Measurements from ENCODE around the gene EXOC4. TPM values are rescaled to one million over a fixed set of nuclear protein-coding genes. Genes with fewer than 3 reads are reported as not detected.

EXOC4 gene
- total and polyA plus RNA-seq, 2 donors (not counting 3 experiments of a cell fraction or from before 2014, with no cell fraction given): 20.3 to 73.1 TPM

- H3K27me3 ChIP-seq (ENCODE audit: control insufficient read depth in 2 of 2, insufficient read depth in 2 of 2, low read length in 2 of 2): no peaks in the 10 kb centered on the region
- dilution Hi-C loops (cut with MboI; ENCODE audit: extremely low pct_ligation_motif_present, low sequenced_read_pairs) (no loop called here), intact Hi-C loops (cut with micrococcal nuclease) (loop anchor here (10.0 kb wide), 1 partner anchor 254 kb away; no protein-coding TSS in a partner anchor)
- TF ChIP-seq POLR2A (IDR thresholded peaks at IDR 0.05; ENCODE audit: low read depth, low read length) (no peak), EZH2 (IDR thresholded peaks at IDR 0.05; ENCODE audit: borderline replicate concordance, low read depth, low read length, severe bottlenecking) (no peak), JUN (IDR thresholded peaks at IDR 0.05; ENCODE audit: borderline replicate concordance, insufficient read depth, insufficient read length, low read depth) (no peak)
- TF ChIP-seq, protein P1, sequence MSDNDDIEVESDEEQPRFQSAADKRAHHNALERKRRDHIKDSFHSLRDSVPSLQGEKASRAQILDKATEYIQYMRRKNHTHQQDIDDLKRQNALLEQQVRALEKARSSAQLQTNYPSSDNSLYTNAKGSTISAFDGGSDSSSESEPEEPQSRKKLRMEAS (IDR thresholded peaks at IDR 0.05; ENCODE audit: insufficient read depth, insufficient read length): no peak
- no peaks in the 10 kb centered on the region for H3K9me1 ChIP-seq (replicated peaks; ENCODE audit: control insufficient read depth, extremely low read depth, insufficient read depth, low read length)
- no peaks in the 10 kb centered on the region for H3K4me1 ChIP-seq (ENCODE audit: control insufficient read depth, extremely low read depth, insufficient read depth, low read length)
- H3K4me3 ChIP-seq (replicated peaks in 1 of 3; ENCODE audit: insufficient read depth in 1 of 3, low read depth in 1 of 3, low read length in 3 of 3): no peak overlapping the region
- no peak overlapping the region for H3K9ac ChIP-seq (replicated peaks; ENCODE audit: extremely low read depth, insufficient read depth, low read length)
- H3K36me3 ChIP-seq (ENCODE audit: control insufficient read depth in 2 of 2, extremely low read depth in 1 of 2, insufficient read depth in 2 of 2, low read length in 2 of 2): no peaks in the 10 kb centered on the region
- no peaks in the 10 kb centered on the region for H4K20me1 ChIP-seq (replicated peaks; ENCODE audit: control insufficient read depth, extremely low read depth, insufficient read depth, low read length)
- CTCF ChIA-PET: interaction anchor here (1.1 to 1.2 kb wide), 2 partner anchors 9 to 12 kb away, joined by 3 read pairs; no protein-coding TSS in a partner anchor
- H3K4me2 ChIP-seq (ENCODE audit: insufficient read depth, low read length): no peak overlapping the region
- DNase-seq (ENCODE audit: low read depth, low spot score): no peak
- H3K9me3 ChIP-seq (replicated peaks; ENCODE audit: control insufficient read depth, insufficient read depth, low read length): no peaks in the 10 kb centered on the region
- POLR2A ChIA-PET: no interaction called here
- FAIRE-seq: no peak
- BruUV-seq (replicated peaks): no TSS peak
- no peak overlapping the region for H3K27ac ChIP-seq (ENCODE audit: insufficient read depth, low read depth, low read length)
- no peak overlapping the region for H2AFZ ChIP-seq (ENCODE audit: low read depth, low read length)
- H3K79me2 ChIP-seq (ENCODE audit: control insufficient read depth, insufficient read depth, low read length): no peaks in the 10 kb centered on the region
Observed at GRCh38 chr7:133751079-133751478, 498.2 kb downstream of the EXOC4 start.

DNA sequence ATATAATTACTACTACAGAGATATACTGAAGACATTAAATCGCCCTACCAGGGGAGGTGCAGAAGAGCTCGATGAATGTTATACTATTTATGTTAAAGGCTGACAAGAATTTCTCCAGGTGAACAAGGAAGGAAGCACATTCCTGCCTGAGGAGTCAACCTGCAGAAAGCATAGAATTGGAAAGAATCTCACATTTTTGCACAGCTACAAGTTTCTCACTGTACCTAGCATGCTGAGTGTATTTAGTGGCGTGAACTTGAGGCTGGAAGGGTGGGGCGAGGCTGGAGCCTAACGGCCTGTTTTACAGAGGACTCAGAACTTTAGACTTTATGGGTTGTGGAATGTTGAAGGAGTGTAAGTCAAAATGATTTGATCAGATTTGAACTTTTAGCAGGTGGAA lies 500.6 kb downstream of the EXOC4 start:
- Histone ChIP-seq H4K20me1 (replicated peaks; ENCODE audit: control insufficient read depth, extremely low read depth, insufficient read depth, low read length) (no peaks in the 10 kb centered on the region), H3K9ac (replicated peaks; ENCODE audit: extremely low read depth, insufficient read depth, low read length) (no peak overlapping the region), H3K9me1 (replicated peaks; ENCODE audit: control insufficient read depth, extremely low read depth, insufficient read depth, low read length) (no peaks in the 10 kb centered on the region), H3K9me3 (replicated peaks; ENCODE audit: control insufficient read depth, insufficient read depth, low read length) (no peaks in the 10 kb centered on the region), H3K4me2 (ENCODE audit: insufficient read depth, low read length) (no peak overlapping the region), H2AFZ (ENCODE audit: low read depth, low read length) (no peak overlapping the region), H3K27me3 (ENCODE audit: control insufficient read depth in 2 of 2, insufficient read depth in 2 of 2, low read length in 2 of 2) (no peaks in the 10 kb centered on the region), H3K4me1 (ENCODE audit: control insufficient read depth, extremely low read depth, insufficient read depth, low read length) (no peaks in the 10 kb centered on the region), H3K36me3 (ENCODE audit: control insufficient read depth in 2 of 2, extremely low read depth in 1 of 2, insufficient read depth in 2 of 2, low read length in 2 of 2) (no peaks in the 10 kb centered on the region), H3K27ac (ENCODE audit: insufficient read depth, low read depth, low read length) (no peak overlapping the region), H3K79me2 (ENCODE audit: control insufficient read depth, insufficient read depth, low read length) (no peaks in the 10 kb centered on the region), H3K4me3 (replicated peaks in 1 of 3; ENCODE audit: insufficient read depth in 1 of 3, low read depth in 1 of 3, low read length in 3 of 3) (no peak overlapping the region)
- POLR2A ChIA-PET: no interaction called here
- FAIRE-seq (peak; percentile 4), DNase-seq (ENCODE audit: low read depth, low spot score) (no peak)
- dilution Hi-C loops (cut with MboI; ENCODE audit: extremely low pct_ligation_motif_present, low sequenced_read_pairs): no loop called here
- intact Hi-C loops (cut with micrococcal nuclease): loop anchor here (10.0 kb wide), 1 partner anchor 251 kb away; no protein-coding TSS in a partner anchor
- BruUV-seq (replicated peaks): no TSS peak
- TF ChIP-seq GATA2 (IDR thresholded peaks at IDR 0.05; ENCODE audit: insufficient read depth, insufficient read length, low read depth, low read length): no peak
- no peak for TF ChIP-seq JUN (IDR thresholded peaks at IDR 0.05; ENCODE audit: borderline replicate concordance, insufficient read depth, insufficient read length, low read depth)
- TF ChIP-seq FOS (IDR thresholded peaks at IDR 0.05; ENCODE audit: borderline replicate concordance, insufficient read depth, low read length): no peak
- no peak for TF ChIP-seq EZH2 (IDR thresholded peaks at IDR 0.05; ENCODE audit: borderline replicate concordance, low read depth, low read length, severe bottlenecking)
- TF ChIP-seq, protein P2, sequence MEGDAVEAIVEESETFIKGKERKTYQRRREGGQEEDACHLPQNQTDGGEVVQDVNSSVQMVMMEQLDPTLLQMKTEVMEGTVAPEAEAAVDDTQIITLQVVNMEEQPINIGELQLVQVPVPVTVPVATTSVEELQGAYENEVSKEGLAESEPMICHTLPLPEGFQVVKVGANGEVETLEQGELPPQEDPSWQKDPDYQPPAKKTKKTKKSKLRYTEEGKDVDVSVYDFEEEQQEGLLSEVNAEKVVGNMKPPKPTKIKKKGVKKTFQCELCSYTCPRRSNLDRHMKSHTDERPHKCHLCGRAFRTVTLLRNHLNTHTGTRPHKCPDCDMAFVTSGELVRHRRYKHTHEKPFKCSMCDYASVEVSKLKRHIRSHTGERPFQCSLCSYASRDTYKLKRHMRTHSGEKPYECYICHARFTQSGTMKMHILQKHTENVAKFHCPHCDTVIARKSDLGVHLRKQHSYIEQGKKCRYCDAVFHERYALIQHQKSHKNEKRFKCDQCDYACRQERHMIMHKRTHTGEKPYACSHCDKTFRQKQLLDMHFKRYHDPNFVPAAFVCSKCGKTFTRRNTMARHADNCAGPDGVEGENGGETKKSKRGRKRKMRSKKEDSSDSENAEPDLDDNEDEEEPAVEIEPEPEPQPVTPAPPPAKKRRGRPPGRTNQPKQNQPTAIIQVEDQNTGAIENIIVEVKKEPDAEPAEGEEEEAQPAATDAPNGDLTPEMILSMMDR (IDR thresholded peaks at IDR 0.05; ENCODE audit: extremely low read depth in 1 of 2, insufficient read depth in 1 of 2, low read depth in 1 of 2, low read length in 2 of 2): no peak
- TF ChIP-seq MYC (IDR thresholded peaks at IDR 0.05; ENCODE audit: low read depth, low read length): no peak
- CTCF ChIA-PET: interaction anchor here (0.8 to 2.5 kb wide), 5 partner anchors 8 to 14 kb away, joined by 3 to 9 read pairs (median 3); no protein-coding TSS in a partner anchor
